HG03064 (cell line): ENCODE measurements around the gene SMG7.

Source experiments
- ATAC-seq: cut with Tn5 transposase; IDR thresholded peaks from one replicate; pipeline ENCODE4 v1.9.1; 2021; ENCODE audit warnings: low read depth; ENCODE audit not compliant: unreplicated experiment

SMG7 gene

DNA sequence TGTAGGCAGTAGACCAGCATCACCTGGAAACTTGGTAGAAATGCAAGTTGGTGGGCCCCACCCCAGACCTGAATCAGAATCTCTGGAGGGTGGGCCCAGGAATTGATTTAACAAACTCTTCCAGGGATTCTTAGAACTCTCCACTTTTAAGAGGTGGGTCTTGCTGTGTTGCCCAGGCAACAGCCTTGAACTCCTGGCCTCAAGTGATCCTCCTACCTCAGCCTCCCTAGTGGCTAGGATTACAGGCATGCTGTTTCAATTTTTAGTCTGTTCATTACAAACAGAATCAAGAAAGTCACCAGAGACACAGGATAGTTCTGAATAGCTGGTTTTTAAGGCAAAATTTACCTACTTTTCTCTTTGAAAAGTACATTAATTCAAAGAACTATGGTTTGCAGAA lies 86.8 kb downstream of the SMG7 start:
- ATAC-seq, result no peak

DNA sequence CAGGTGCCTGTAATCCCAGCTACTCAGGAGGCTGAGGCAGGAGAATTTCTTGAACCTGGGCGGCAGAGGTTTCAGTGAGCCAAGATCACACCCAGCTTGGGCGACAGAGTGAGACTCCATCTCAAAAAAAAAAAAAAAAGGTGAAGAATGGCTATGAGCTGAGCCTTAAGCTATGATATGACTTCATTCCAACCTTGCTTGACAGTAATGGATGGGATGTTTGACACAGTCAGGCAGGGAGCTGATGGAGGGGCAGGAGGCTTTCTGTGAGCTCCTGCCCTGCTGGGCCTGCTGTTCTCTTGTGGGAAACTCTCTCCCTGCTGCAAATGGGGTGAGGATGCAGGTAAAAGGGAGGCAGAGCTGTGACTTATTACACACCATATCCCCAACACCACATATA lies 90.4 kb downstream of the SMG7 start:
- no peak for ATAC-seq

DNA sequence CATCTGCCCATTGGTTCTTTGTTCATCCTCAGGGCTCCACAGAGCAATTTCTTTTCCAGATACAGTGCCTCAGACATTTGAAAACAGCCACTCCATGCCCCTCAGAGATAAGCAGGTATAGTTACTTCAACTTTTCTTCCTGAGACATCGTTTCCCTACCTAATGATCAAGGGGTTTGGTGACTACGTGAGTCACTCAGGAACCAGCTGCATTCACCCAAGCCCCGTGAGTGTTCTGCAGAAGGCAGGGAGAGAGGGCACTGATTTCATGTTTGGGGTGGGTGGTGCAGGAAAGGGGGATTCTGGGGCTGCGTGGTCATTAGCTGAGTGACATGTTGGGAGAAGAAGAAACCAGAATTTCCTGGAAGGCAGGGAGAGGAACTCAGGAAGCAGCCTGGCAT lies 93.0 kb downstream of the SMG7 start:
- ATAC-seq, result no peak

DNA sequence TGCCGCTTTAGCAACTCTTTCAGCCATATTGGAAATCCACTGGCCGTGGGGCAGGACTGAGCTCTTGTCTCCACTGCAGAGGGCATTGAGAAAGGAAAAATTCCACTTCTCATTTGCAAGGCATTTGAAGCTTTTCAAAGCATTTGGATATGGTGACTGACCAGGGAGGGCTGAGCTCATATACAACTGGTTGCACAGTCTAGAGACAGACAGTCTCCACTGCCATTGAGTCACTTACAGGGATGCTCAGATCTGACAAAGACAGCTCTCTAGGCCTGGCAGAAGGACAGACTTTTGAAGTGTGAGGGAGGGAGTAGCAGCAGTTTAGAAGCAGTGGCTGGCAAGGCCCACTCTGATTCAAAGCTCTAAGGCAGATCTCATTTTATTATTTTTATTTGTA lies 93.7 kb downstream of the SMG7 start:
- ATAC-seq, result no peak

DNA sequence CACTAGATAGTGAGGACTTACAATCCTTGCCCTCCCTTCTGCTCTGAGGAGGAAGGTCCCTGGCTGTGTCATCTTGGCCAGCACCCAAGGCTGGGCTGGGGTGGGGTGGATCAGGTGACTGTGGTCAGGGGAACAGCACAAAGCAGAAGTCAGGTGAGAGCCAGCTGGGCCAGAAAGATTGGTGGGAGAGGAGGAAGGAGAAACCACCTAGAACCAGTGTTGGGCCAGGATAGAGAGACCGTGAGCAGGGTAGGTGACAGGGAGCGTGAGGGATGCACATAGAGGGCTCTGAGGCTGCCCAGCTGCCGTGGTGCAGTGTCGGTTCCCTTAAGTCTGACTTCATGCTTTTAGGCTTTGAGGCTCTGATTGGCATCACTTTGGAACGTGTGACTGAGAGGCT lies 95.3 kb downstream of the SMG7 start:
- ATAC-seq, result peak; percentile 60

DNA sequence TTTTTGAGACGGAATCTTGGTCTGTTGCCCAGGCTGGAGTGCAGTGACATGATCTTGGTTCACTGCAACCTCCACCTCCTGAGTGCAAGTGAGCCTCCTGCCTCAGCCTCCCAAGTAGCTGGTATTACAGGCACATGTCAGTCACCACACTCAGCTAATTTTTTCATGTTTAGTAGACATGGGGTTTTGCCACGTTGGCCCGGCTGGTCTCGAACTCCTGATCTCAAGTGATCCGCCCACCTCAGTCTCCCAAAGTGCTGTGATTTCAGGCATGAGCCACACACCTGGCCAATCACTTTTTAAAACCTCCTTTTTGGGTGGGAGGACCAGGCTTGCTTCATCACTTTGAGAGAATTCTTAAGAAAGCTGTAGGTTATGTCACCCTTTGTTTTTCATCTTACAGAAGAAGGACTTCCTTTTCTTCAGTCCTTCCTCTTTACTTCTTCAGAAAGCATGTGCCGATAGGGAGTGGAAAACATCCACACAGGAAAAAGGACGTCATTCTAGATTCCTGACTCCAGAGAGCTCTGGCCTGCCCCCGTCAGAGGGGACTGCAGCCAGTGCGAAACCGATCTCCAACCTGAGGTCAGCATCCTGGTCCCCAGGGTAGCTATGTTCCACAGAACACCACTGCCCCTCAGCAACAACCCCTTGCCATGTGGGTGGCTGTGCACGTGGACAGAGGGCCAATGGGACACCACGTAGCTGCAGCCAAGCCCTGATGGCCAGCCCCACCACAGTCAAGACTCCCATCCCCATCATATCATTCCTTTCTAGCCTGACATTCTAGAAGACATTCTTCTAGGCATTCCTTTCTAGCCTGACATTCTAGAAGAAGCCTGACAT lies 96.1 kb downstream of the SMG7 start:
- ATAC-seq, result no peak

DNA sequence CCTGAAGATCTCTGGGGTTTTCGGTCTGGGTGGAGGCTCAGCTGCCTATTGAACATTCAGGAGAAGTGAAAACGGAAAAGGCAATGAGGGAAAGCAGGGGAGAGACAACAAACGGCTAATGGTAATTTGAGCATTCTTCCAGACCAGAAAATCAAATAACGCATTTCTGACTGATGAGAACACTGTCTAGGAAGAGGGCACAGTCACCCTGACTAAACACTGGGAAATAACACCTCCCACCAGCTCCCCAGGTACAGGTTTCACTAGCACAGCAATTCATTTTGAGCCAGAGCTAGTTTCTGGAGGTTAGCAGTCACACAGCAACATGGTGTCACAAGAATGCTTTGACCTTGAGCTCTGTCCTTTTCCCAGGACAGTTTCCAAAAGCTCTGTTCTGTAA lies 96.8 kb downstream of the SMG7 start:
- no peak for ATAC-seq

DNA sequence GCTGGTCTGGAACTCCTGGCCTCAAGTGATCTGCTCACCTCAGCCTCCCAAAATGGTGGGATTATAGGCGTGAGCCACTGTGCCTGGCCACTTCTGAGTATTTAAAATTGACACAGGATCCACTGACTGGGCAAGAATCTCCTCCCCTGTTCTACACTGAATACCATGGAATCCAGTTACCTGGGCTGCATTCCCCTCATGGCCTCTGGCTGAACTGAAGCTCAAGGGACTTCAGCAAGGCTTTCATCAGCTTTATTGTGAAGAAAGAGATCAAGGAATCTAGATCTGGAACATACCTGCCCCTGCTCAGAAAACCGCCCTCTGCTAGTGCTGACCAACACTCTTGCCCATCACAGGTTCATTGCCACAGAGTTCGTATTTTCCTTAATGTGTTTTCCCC lies 97.5 kb downstream of the SMG7 start:
- ATAC-seq, result no peak

DNA sequence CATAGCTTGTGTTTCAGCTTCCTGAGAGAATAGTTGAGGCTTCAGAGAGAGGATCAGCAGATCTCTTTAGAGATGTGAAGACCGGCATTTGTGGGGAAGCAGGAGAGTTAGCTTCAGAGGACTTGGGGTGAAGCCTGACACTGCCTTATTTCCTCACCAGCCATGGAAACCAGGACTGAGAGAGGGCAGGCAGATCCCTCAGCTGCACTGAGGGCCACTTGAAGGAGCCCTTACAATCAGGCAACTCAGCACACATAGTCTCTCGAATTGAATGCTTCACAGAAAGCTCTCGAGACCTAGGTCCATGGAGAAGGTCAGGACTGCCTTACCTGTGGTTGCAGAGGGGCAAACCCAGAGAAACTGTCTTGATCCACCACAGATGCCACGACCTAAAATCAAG lies 98.2 kb downstream of the SMG7 start:
- no peak for ATAC-seq

DNA sequence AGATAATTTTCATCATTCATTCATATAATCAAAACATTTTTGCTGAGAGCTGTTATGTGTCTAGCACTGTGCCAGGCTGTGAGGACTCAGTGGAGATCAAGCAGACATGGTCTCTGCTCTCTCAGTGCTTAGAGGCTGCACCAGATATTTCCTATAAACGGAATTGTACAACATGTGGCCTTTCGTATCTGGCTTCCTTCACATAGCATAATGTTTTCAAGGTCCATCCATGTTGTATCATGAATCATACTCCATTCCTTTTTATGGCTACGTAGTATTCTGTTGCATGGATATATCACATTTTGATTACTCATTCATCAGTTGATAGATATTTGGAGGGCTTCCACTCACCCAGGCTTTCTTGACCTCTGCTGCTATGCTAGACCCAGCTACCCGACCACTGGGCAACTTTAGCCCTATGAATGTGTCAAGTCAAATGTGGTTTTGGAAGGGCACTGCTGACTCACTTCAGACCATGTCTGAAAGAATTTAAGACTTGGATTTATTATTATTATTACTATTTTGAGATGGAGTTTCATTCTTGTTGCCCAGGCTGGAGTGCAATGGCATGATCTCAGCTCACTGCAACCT lies 99.5 kb downstream of the SMG7 start:
- no peak for ATAC-seq

DNA sequence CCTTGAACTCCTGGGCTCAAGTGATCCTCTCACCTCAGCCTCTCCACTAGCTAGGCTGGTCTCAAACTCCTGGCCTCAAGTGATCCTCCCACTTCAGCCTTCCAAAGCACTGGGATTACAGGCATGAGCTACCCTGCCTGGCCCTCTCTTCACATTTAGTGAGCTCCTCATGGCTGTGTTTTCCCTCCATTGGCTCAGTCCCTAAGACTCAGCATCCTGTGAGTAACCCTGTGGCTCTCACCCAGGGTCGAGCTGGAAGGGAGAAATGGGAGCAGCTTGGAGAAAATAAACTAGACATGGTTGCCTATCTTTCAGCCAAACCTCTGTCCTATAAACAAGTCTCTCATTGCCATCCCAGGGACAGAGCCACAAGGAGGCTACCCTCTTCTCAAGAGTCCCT lies 100.4 kb downstream of the SMG7 start:
- ATAC-seq, result no peak

DNA sequence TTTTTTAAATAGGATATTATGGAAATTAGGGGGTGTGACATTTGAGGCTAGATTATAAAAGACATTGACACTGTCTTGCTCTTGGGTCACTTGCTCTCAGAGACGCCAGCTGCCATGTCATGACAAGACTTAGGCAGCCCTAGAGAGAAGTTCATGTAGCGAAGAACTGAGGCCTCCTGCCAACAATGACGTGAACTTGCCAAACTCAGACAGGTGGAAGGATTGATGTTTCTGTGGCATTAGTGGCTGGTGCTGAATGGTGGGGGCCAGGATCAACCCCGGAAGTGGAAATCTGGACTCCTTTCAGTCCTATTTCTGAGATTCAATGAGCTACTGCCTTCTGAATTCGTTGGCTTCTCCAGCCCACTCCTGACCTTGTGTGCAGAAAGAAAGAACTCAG lies 103.3 kb downstream of the SMG7 start:
- no peak for ATAC-seq

DNA sequence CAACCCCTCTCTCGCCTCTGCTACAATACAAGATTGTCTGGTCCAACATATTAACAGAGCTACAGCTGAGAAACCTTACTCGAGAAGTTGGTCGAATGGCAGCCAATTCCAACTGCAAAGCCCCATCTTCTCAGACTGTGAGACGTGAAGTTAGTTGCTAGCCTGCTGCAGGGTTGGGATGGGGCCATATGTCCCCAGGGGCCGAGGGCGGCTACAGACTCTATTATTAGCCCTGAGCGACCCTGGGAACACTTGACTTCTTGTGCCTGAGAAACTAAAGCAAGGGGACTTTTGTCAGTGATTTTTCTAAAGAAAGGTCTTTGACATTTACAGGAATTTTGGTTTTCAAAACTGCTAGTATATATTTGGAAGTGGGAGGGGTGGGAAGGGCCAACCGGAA lies 104.2 kb downstream of the SMG7 start:
- ATAC-seq, result no peak

DNA sequence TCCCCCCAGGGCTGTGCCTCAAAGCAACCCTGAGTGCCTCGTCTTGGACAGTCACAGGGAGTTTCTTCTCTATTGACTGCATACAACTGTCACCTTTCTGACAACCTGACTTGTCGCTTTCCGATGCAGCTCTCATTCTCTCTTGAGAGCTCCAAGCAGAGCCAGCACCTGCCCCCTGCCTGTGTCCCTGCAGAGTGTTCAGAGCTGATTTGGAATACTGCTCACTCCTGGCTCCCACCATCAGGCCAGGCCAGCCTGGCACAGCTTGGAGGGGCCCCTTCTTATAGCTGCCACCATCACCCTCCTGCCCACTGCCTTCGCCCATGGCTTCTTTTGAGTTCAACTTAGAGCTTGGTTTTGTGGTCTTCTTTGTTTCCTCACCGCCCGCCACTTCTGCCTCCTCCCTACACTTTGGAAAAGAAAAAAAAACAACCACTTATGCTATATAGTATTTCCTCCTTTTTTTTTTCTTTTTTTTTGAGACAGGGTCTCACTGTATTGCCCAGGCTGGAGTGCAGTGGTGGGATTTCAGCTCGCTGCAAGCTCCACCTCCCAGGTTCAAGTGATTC lies 105.7 kb downstream of the SMG7 start:
- no peak for ATAC-seq

DNA sequence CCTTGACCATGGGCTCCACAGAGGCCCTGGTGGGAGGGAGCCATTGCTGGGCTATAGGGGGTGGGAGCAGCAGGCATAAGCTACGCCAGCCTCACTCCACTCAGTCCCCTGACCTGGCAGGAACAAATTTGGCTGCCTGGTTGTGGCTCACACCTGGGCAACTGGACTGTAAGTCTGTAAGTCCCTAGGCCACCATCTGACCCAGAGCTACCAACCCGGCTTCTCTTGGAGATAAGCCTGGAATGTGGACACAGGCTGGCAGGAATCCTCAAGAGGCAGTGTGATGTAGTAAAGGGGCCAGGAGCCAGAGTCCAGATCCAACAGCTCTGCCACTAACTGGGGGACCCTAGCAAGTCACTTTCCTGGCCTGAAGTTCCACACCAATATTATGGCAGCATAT lies 106.6 kb downstream of the SMG7 start:
- ATAC-seq, result no peak

DNA sequence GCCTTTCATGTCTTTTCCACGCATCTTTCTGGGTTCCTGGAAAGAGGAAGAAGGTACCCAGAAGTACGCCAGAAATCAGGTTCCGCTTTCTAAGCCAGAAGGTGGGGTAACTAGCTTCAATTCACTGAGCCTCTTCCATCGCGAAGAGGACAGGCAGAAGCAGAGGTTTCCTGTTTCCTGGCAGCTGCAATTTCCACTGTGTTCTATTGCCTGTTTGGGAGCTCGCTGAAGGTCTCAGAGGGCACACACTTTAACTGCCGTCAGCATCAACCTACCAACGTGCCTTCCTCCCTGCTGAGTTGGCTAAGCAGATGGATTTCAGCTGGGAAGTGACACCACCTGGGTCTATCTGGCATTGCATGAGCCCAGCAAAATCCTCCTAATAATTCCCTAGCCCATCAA lies 108.0 kb downstream of the SMG7 start:
- ATAC-seq, result no peak

DNA sequence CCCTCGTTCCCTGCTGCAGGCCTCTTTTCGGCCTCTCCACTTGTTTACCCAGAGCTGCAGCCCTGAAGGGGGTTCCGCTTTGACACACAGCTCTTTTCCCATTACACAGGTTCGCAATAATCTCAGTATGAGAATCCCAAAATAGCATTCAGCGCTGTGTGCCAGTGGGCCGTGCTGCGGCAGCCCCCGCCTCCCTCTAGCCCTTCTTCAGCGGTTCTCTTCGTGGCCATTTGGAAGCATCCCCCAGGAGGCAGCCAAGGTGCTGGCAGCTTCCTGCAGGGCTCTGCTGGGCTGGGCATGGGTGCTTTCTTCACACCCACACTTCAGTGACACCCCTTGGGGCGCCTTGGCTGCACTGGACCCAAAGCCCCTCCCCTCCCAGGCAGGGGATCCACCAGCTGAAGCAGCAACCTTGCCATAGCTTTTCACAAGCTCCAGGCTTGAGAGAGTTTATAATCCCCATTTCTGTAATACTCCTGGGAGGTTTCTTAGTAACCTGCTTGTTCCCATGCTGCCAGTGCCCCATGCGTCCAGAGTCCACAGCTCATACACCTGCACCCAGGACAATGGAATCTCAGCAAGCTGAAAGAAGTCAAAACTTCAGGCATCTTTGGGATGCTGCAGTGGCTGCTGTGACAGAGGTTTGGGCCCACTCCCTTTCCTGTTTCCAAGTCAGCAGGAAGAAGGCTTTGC lies 109.9 kb downstream of the SMG7 start:
- ATAC-seq, result no peak

DNA sequence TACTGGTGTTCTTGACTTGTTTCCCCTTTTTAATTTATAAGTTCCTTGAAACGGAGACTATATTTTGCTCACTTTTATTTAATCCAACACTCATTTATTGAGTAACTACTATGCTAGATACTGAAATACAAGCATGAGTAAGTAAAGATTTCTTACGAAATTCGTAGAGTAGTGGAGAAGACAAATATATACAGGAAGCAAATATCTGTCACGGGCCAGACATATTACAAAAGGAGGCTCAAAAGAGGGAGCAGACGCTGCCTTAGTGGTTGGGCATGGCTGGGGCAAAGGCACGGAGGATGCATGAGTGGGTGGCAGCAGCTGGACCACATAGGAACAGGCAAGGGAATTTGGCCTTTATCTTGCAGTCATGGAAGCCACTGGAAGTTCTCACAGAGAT lies 111.2 kb downstream of the SMG7 start:
- no peak for ATAC-seq

DNA sequence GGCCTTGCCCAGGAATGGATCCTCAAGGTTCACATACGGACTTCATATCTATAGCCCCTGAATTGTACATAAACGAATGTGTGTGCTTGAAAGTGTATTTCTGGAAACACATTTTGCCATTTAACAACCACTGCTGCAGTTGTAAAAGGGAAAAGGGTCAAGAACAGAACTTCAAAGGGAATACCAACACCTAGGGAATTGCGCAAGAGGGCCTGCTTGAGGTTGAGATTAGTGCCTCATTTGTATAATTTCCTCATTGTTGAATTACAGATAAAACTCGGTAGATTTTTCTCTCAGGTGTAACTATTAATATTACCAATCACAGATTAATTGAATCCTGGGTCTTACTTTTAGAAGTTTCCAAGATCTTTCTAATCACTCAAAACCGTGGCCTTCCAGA lies 111.8 kb downstream of the SMG7 start:
- no peak for ATAC-seq

DNA sequence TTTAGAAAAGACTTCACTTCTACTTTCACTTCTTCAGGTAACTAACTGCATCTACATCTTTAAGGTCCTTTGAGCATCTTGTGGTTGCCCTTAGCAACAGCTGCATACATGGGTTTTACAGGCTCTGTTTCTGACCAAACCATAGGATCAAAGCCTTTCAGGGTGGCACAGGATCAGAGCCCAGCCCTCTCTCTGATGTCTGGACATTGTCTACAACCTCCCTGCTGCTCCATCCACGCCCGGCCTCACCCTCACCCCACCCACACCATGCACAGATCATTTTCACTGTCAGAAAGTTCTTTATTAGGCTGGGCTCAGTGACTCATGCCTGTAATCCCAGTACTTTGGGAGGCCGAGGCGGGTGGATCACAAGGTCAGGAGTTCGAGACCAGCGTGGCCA lies 112.7 kb downstream of the SMG7 start:
- ATAC-seq, result no peak

DNA sequence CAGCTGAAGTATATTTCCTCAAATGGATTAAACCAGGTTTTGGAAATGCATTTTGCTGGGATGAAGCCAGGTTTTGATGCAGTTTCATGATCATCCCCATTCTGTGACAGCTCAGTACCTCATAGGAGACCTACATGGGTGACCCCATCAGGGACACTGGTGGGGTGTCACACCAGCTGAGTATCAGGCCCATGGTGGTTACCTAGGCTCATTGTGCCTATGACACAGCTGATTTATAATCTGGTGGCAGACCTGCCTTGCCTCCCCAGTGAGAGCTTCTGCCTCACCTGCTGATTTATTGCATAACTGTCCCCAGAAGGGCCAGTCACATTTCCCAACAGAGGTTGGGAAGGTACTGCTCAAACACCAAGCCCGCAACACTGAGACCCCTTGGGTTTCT lies 114.2 kb downstream of the SMG7 start:
- ATAC-seq, result no peak

DNA sequence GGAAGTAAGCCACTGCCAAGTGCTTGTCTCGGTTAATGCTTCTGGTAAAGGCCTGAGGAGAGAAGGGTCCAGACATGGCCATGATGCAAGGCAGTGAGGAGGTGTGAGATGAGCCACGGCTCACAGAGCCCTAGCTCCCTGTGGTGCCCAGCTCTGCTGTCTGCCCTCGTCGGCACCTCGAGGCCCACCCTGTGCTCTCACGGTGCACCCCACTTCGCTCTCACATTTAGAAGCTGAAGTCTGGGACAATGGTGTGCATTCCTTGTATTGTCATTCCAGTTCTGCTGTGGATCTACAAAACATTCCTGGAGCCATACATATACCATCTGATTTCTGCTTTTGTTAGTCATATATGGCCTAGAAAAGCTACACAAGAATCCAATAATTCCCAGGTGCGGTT lies 114.6 kb downstream of the SMG7 start:
- no peak for ATAC-seq
